Adrenal gland (tissue), 5 donors: ENCODE data around the gene NR4A1.

Experiments
- CTCF ChIP-seq, 6 experiments: fragments of 450-650 bp in 4 of 6; fragments of 200-600 bp in 2 of 6; sonication (generic) in 1 of 6; IDR thresholded peaks; 1 replicate in 5 of 6; 2 replicates in 1 of 6; pipeline versions ENCODE4 v1.5.1 to v1.8.0; 2016 to 2021; ENCODE audit warnings: antibody characterized with exemption in 6 of 6, mild to moderate bottlenecking in 2 of 6, moderate library complexity in 1 of 6
- POLR2A ChIP-seq, 2 donors: fragments of 450-650 bp; IDR thresholded peaks; one replicate each; pipeline ENCODE4 v1.6.1; 2017; ENCODE audit warnings: antibody characterized with exemption in 2 of 2, mild to moderate bottlenecking in 2 of 2, moderate library complexity in 1 of 2
- donor health status: DM: no; HTN: no; CAD: no.

DNA sequence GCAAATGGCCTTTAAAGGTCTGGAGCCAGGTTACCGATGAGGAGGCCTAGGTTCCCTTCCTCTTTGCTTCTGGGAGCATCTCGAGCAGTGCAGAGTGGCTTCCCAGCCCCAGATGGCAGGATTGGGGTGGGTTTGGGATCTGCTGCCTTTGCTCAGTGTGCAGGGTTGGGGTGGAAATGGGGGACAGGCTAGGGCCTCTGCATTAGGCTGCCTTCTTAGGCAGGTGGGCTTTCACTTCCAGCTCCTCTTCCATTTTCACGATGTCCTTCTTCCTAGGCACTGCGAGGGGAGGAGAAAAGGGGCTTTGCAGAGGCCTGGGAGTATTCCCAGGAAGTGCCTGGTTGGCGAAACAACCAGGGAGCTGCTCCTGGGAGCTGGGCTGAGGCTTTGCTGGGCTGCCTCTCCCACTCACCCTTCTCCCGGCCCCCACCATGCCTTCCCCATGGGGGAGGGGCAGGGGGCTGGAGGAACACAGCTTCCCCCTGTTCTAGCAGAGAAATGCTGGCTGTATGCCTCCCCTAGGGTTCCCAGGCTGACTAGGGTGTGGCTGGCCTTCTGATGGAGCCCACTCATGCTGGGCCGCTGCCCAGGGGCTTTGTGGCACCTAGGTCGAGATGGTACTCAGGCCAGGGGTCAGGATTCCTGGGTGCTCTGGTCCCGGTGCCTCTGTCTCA, 2.4 kb downstream of the NR4A1 start:
- peak in 1 of 6 experiments; percentile 1 for TF ChIP-seq CTCF (IDR thresholded peaks at IDR 0.05)
- no peak for TF ChIP-seq POLR2A (IDR thresholded peaks at IDR 0.05)
